Thyroid gland (tissue), 4 donors: Measurements from ENCODE around the gene CLDN9. TPM values are rescaled to one million over a fixed set of nuclear protein-coding genes. Genes with fewer than 3 reads are reported as not detected.

ENCODE experiments used
- DNase-seq, 2 donors: peaks; one replicate each; pipeline ENCODE4 v3.0.0-alpha.2; 2019
- H3K27ac ChIP-seq, 3 donors: fragments of 200-600 bp; sonication (generic); 1 replicate in 2 of 3; 2 replicates in 1 of 3; pipeline ENCODE4 v1.5.1; 2016 to 2019; ENCODE audit warnings: mild to moderate bottlenecking in 1 of 3, moderate library complexity in 1 of 3
- H3K27me3 ChIP-seq: fragments of 200-600 bp; sonication (generic); one replicate; pipeline ENCODE4 v1.5.1; 2019
- H3K36me3 ChIP-seq, 2 donors: fragments of 200-600 bp; sonication (generic); one replicate each; pipeline ENCODE4 v1.5.1; 2016 to 2019
- H3K4me1 ChIP-seq, 2 donors: fragments of 200-600 bp; sonication (generic); one replicate each; pipeline ENCODE4 v1.5.1; 2017 to 2019
- H3K4me3 ChIP-seq, 3 donors: fragments of 200-600 bp; sonication (generic); replicated peaks in 1 of 3; 1 replicate in 2 of 3; 2 replicates in 1 of 3; pipeline ENCODE4 v1.5.1; 2016; ENCODE audit warnings: mild to moderate bottlenecking in 1 of 3
- H3K9me3 ChIP-seq: fragments of 200-600 bp; sonication (generic); one replicate; pipeline ENCODE4 v1.5.1; 2017
- CTCF ChIP-seq, 6 experiments: fragments of 200-600 bp in 3 of 6; fragments of 450-650 bp in 3 of 6; sonication (generic) in 3 of 6; IDR thresholded peaks; one replicate each; pipeline ENCODE4 v1.5.1; 2016 to 2019; ENCODE audit warnings: antibody characterized with exemption in 6 of 6, mild to moderate bottlenecking in 2 of 6, inconsistent platforms in 1 of 6, moderate library complexity in 1 of 6
- POLR2A ChIP-seq, 2 donors: fragments of 450-650 bp; IDR thresholded peaks; one replicate each; pipeline ENCODE4 v1.6.1; 2017; ENCODE audit warnings: antibody characterized with exemption in 2 of 2, mild to moderate bottlenecking in 2 of 2, moderate library complexity in 1 of 2
- WGBS, 2 donors: methylation state at CpG; one replicate each; pipeline ENCODE4 v1.1.5; 2017; 5-methylcytosine and 5-hydroxymethylcytosine counted together
- intact Hi-C: fragments of 100-400 bp; cut with DNase I; formaldehyde crosslinking; loops from one replicate; pipeline ENCODE4 v1.15.1; 2023
- total RNA-seq, 4 donors: library from RNA; depleted of rRNA; stranded (reverse); fragments of >200 nt; gene quantifications; one replicate each; pipeline ENCODE4 v1.2.3, GENCODE V29; 2016

Gene CLDN9
- total RNA-seq, 4 donors from 2014 or later, result 0.33 TPM; not detected in 3

GRCh38 chr16:3030222-3031212 lies 17.8 kb downstream of the CLDN9 start:
- TF ChIP-seq POLR2A (IDR thresholded peaks at IDR 0.05), result no peak
- no peak for TF ChIP-seq CTCF (IDR thresholded peaks at IDR 0.05)
- H3K36me3 ChIP-seq, result peaks cover 4 to 13% of the 10 kb centered on the region in 2 donors
- no peak for DNase-seq
- H3K4me1 ChIP-seq, result peaks cover 3 to 20% of the 10 kb centered on the region in 2 donors
- no peak overlapping the region for H3K4me3 ChIP-seq
- no peaks in the 10 kb centered on the region for H3K27me3 ChIP-seq
- WGBS, 2 donors, result 84 to 86% methylated on average over 26 to 32 of the region's 33 CpGs
- no peak overlapping the region for H3K27ac ChIP-seq
- intact Hi-C loops, result no loop called here
- H3K9me3 ChIP-seq, result no peaks in the 10 kb centered on the region

- no peak overlapping the region for H3K27ac ChIP-seq
- WGBS, 2 donors, result 50 to 56% methylated on average over 7 of the region's 7 CpGs
- no peak overlapping the region for H3K4me3 ChIP-seq
- H3K36me3 ChIP-seq, result no peaks in the 10 kb centered on the region
- no peaks in the 10 kb centered on the region for H3K9me3 ChIP-seq
- peaks cover 3 to 27% of the 10 kb centered on the region in 2 donors for H3K4me1 ChIP-seq
- TF ChIP-seq POLR2A (IDR thresholded peaks at IDR 0.05) (no peak), CTCF (IDR thresholded peaks at IDR 0.05) (no peak)
- no peak for DNase-seq
- intact Hi-C loops, result no loop called here
- H3K27me3 ChIP-seq, result no peaks in the 10 kb centered on the region
Observed at GRCh38 chr16:3032624-3033023, 19.9 kb downstream of the CLDN9 start.

GRCh38 chr16:3035289-3035971 lies 22.7 kb downstream of the CLDN9 start:
- Histone ChIP-seq H3K27ac (no peak overlapping the region), H3K4me1 (peaks cover 3 to 18% of the 10 kb centered on the region in 2 donors), H3K9me3 (no peaks in the 10 kb centered on the region), H3K27me3 (no peaks in the 10 kb centered on the region), H3K4me3 (peak overlapping the region in 1 of 3 donors; percentile 56), H3K36me3 (no peaks in the 10 kb centered on the region)
- no peak for TF ChIP-seq CTCF (IDR thresholded peaks at IDR 0.05)
- no peak for TF ChIP-seq POLR2A (IDR thresholded peaks at IDR 0.05)
- 55 to 67% methylated on average over 8 to 12 of the region's 19 CpGs for WGBS, 2 donors
- intact Hi-C loops, result no loop called here
- DNase-seq, result no peak

- Histone ChIP-seq H3K4me1 (peaks cover 3 to 18% of the 10 kb centered on the region in 2 donors), H3K36me3 (no peaks in the 10 kb centered on the region), H3K27ac (no peak overlapping the region), H3K9me3 (no peaks in the 10 kb centered on the region), H3K4me3 (peak overlapping the region in 2 of 3 donors; percentile 32 to 56), H3K27me3 (no peaks in the 10 kb centered on the region)
- peak; percentile 40 to 43 for DNase-seq
- intact Hi-C loops, result no loop called here
- no peak for TF ChIP-seq CTCF (IDR thresholded peaks at IDR 0.05)
- TF ChIP-seq POLR2A (IDR thresholded peaks at IDR 0.05), result no peak
- 5 to 6% methylated on average over 18 to 22 of the region's 40 CpGs for WGBS, 2 donors
Observed at GRCh38 chr16:3035972-3036725, 23.4 kb downstream of the CLDN9 start.
